ENCODE data around the gene PHLDB2.

GRCh38 chr3:111829023-111829422 lies 30.0 kb upstream of the PHLDB2 start:
- TF ChIP-seq EZH2 (IDR thresholded peaks at IDR 0.05; ENCODE audit: low read length) = no peak
- TF ChIP-seq, protein P1, sequence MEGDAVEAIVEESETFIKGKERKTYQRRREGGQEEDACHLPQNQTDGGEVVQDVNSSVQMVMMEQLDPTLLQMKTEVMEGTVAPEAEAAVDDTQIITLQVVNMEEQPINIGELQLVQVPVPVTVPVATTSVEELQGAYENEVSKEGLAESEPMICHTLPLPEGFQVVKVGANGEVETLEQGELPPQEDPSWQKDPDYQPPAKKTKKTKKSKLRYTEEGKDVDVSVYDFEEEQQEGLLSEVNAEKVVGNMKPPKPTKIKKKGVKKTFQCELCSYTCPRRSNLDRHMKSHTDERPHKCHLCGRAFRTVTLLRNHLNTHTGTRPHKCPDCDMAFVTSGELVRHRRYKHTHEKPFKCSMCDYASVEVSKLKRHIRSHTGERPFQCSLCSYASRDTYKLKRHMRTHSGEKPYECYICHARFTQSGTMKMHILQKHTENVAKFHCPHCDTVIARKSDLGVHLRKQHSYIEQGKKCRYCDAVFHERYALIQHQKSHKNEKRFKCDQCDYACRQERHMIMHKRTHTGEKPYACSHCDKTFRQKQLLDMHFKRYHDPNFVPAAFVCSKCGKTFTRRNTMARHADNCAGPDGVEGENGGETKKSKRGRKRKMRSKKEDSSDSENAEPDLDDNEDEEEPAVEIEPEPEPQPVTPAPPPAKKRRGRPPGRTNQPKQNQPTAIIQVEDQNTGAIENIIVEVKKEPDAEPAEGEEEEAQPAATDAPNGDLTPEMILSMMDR (optimal IDR thresholded peaks at IDR 0.05 in 1 of 3, IDR thresholded peaks at IDR 0.05 in 1 of 3, conservative IDR thresholded peaks at IDR 0.05 in 1 of 3; ENCODE audit: extremely low read depth in 1 of 3, insufficient read depth in 2 of 3, low read length in 3 of 3) = no peak

Data from keratinocyte (primary cell).